ENCODE measurements around the gene FBXW8.

The FBXW8 gene, protein sequence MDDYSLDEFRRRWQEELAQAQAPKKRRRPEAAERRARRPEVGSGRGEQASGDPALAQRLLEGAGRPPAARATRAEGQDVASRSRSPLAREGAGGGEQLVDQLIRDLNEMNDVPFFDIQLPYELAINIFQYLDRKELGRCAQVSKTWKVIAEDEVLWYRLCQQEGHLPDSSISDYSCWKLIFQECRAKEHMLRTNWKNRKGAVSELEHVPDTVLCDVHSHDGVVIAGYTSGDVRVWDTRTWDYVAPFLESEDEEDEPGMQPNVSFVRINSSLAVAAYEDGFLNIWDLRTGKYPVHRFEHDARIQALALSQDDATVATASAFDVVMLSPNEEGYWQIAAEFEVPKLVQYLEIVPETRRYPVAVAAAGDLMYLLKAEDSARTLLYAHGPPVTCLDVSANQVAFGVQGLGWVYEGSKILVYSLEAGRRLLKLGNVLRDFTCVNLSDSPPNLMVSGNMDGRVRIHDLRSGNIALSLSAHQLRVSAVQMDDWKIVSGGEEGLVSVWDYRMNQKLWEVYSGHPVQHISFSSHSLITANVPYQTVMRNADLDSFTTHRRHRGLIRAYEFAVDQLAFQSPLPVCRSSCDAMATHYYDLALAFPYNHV

DNA sequence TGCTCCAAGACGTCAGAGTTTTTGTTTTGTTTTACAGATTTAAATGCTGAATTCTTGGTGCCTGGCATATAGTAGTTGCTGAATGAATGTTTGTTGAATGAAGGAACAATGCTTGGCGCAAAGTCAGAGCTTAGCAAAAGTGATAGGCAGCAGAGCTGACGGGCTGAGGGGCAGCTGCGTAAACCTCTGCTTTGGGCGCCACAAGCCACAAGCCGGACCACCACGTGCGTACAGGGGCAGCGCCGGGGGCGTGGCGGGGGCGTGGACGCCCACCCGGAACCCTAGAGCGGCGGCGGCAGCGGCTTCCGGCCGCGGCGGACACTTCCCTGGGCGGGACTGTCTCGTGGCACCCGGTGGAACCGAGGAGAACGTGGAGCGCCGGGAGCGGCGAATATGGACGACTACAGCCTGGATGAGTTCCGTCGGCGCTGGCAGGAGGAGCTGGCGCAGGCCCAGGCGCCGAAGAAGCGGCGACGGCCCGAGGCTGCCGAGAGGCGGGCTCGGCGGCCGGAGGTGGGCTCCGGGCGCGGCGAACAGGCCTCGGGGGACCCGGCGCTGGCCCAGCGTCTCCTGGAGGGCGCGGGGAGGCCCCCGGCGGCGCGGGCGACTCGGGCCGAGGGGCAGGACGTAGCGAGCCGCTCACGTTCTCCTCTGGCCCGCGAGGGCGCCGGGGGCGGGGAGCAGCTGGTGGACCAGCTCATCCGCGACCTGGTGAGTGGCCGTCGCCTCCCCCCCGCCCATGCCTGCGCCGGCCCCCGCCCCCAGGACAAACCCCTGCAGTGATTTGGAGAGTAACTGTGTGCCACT is at the start of gene FBXW8:
Gene FBXW8 (plus strand): TSS at position 306 of the 807 bp plus-strand sequence. CDS start 88 bp downstream, at position 394.
- peak; percentile 56 for DNase-seq (ENCODE audit: low read depth)

DNA sequence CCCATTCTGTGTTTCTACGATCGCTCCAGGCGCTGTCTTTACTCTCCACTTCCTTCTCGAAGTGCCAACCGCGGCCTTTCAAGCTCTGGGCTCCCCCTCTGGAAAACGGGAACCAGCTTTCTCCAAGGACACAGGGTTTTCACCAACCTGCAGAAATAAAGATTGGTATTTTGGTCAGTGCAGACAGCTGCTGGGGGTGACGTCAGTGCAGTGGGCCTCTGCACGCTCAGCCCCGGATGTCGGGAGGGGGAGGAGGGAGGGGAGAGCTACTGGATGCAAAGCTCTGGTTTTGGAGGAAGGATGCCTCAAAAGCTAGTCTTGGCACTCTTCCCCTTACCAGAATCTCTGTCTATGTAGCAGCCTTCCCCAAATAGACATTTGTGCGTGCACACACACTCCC is 49.4 kb upstream of the FBXW8 start:
- no peak for DNase-seq (ENCODE audit: low read depth)

DNA sequence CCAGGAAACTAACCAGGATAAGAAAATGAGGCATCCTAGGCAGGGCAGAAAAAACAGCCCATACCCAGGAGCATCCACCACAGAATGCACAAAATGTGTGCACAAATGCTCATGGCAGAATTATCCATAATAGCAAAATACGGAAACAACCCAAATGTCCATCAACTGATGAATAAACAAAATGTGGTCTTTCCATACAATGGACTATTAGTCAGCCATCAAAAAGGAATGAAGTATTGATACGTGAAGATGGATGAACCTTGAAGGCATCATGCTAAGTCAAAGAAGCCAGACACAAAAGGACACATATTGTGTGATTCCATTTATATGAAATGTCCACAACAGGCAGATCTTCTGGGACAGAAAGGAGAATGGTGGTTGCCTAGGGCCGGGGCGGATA is 48.6 kb upstream of the FBXW8 start:
- no peak for DNase-seq (ENCODE audit: low read depth)

DNA sequence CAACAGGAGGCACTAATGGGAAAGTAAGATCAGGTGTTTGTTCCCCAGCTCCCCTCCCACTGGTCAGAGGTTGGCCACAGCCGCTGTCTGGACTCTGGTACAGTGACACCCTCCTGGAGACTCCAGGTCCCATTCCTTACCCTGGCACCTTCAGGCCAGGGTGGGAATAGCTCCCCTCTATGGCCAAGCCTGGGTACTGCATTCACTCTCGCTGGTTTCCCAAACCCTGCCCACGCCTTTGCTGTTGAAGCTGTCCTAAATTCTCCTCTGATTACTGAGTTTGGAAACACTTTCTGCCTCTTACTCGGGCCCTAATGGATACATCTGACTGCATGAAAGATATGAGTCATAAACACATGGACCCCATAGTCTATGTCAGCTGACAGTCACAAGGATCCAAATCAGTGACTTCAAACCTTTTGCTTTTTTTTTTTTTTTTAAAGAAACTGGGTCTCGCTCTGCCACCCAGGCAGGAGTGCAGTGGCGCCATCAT is 47.4 kb upstream of the FBXW8 start:
- no peak for DNase-seq (ENCODE audit: low read depth)

DNA sequence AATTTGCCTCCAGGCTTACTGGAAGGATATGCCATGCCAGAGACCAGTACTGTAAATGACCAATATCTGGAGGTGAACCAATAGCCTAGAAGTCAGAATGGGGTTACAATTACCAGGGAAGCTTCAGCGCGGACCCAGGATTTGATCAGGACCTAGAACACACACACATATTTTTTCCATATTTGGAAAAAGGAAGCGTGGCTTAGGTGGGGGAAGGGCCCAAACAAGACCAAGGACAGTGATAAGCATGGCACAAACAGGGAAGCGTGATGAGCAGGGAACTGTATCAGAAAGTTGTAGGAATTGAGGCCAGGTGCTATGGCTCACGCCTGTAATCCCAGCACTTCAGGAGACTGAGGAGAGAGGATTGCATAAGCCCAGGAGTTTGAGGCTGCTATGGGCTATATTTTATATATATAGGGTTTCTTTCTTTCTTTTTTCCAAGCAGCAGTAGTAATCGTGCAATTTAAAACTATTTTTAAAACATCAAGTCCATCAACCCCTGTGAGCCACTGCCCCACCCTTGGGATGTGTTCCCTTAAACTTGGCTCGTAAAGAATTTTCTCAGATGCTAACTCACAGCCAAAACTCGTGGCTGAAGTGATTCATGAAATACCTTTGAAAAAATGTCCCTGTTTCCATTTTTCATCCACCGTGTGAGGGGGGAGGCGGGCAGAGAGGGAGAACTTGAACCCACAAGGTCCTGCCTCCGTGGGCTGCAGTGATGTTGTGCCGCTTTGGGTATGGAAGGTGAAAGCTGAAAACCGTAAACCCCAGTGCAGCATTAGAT is 46.2 kb upstream of the FBXW8 start:
- DNase-seq (ENCODE audit: low read depth) = no peak

DNA sequence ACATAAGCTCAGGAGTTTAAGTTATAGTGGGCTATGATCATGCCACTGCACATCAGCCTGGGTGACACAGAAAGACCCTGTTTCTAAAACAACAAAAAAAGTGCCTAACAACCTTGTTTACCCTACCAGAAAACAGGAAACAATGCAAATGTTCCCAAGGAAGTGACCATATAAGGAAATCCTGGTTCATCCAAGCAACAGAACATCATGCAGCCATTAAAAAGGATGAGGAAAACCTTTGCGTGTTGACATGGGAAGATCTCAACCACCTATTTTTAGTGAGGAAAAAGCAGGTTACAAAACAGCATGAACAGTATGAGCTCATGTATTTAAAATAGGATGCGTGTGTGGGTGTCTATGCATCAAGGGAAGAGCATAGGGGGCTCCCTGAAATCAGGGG is 43.2 kb upstream of the FBXW8 start:
- no peak for DNase-seq (ENCODE audit: low read depth)

DNA sequence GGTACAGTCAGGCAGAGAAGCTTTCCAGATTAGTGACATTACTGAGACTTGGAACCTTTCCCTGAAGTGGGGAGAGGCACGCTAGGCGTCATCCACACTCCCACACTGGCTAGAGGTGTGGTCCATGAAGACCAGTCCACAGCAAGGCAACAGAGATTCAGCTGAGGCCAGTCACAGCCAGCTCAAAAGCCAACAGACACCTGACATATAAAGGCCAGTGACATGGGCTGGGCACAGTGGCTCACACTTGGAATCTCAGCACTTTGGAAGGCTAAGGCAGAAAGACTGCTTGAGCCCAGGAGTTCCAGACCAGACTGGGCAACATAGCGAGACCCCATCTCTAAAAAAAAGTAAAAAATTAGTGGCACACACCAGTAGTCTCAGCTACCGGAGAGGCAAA is 40.4 kb upstream of the FBXW8 start:
- no peak for DNase-seq (ENCODE audit: low read depth)

DNA sequence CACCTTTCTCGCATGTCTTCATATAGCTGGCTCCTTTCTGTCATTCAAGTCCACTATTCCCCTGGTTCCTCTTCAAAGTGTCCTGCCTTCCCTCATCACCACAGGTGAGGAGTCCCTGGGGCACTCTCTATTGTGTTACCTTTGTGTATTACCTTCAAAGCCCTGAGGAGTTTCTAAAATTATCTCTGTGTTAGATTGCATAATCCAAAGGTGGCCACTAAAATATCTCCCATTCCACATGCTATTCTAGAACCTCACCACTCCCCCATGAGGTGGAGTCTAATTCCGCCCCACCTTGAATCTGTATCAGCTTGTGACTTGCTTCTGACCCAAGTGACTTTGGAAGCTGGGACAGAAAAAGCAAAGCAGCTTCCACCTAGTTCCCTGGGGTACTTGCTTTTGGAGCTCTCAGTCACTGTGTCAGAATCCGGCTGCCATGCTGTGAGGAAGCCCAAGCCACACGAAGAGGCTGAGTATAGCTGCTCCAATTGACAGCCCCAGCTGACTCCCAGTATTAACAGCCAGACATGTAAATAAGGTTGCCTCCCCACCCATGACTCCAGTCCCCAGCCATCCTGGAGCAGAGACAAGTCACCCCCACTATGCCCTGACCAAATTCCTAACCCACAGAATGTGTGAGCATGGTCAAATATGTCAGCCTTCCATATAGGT is 36.3 kb upstream of the FBXW8 start:
- no peak for DNase-seq (ENCODE audit: low read depth)

DNA sequence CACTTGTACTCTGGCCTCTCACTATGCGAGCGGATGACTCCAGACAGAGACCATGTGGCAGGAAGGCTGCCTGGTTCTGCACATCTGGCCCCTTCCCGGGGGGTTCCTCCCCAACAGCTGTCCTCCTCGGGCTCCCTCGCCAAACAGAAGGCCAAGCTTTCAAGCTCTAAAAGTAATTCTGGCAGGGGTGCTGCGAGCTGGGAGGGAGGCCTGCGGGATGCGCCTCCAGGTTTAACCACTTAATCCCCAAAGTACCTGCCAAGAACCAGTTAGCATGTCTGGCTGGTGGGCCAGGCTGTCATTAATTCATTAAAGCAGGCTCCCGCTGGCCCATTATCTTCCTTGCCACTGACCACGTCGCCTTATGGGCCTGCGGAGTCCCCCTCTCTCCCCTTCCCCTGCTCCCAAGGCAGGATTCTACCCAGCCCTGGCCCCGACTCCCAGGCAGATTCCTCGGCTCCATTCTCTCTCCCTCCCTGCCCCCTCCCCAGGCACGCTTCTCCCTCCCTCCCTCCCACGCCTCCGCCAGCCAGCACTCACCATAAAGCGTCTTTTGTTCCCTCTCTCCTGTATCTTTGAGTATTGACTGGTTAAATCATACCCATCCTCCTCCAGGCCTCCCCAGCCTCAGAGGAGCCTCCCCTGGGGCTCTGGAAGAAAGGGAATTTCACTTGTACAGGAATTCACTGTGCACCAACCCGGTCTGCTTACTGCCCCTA is 34.4 kb upstream of the FBXW8 start:
- DNase-seq (ENCODE audit: low read depth) = no peak

DNA sequence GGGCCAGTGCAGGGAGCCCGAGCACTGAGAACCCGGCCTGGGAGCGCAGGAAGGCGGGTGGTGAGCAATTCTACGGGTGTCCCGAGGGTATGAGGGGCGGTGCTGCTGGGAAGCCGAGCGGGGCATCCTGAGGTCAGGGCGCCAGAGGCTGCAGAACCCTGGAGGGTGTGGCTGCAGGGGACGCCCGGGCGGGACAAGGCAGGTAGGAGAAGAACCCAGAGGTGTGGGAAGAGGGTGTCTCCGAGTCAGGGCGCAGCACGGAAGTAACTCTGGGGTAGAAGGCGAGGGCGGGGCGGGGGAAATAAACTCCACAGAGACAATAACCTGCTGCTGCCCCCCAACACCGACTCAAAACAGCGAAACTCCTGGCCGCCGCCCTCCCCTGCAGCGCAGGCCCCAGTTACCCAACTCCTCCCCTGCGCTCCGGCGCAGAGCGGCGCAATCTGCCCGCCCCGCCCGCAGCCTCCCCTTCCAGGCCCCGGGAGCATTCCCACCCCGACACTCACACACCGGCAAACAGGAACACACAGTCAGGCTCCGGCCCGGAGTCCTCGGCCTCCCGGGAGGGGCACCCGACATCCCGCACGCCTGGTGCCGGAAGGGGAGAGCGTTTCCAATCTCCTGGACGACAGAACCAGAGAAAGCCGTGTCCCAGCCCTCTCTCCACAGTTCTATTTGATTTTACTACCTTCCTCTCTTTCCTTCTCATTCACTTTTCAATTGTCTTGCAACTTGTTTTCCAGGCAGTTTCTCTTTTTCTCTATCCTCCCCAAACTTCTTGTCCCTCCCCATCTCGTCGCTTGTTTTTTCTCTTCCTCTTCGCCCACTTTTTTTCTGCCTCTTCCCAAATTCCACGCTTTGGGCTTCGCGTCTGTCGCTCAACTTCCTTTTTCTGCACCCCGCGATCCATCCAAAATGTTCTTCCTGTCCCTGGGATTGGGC is 31.9 kb upstream of the FBXW8 start:
- no peak for DNase-seq (ENCODE audit: low read depth)

DNA sequence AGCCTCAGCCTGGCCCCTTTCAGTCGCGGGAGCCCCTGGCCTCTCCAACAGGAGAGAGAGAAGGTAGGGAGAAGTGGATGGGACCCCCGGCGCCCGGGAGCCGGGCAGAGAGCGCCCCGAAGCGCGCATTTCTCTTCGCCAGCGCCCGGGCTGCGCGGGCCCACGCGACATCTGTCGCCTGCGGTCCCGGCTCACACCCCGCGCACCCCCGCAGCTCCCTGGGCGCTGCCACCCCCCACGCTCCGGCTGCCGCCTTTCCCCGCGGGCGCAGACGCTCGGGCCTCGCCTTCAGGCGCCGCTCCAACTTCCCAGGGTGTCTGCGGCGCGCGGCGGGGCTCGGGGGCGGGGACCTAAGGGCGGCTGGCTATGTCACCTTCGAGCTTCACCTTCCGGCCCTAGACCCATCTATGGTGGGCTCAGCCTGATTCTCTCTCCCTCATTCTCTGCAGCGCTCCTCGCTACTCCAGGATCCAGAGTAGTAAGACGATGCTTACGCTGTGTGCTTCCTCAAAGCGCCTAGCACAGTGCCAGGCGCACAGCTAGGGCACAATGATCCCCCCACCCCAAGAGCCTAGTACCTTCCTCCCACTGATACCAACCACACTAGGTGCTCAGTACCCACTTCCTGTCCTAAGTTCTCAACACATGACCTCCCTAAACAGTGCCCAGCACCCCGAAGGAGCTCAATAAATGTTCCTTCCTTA is 31.1 kb upstream of the FBXW8 start:
- no peak for DNase-seq (ENCODE audit: low read depth)

DNA sequence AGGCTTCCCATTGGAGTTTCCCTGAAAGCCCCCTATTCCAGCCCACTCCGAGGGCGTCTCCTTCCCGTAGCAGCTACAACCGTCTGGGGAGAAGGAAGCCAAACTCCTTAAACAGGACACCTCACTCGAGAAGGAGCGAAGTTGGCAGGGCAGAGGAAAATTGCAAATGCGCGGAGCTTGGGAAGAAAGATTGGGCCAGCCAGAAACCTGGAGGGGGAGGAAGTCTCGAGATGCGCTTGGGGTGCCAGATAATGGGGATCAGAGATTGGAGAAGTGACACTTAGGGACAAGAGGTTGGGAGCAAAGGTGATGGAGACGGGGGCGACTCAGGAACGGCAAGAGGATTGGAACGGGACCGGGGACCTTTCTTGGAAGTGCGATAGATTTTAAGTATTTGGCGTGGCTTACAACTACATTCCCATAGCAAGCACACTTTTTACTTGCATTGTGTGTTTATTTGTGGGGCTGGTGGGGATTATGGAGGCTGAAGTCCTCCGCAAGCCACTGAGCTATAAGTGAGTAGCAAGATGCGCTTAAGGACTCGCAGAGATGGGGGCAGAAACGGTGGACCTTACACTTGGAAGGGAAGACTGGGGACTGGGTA is 30.4 kb upstream of the FBXW8 start:
- DNase-seq (ENCODE audit: low read depth) = no peak

DNA sequence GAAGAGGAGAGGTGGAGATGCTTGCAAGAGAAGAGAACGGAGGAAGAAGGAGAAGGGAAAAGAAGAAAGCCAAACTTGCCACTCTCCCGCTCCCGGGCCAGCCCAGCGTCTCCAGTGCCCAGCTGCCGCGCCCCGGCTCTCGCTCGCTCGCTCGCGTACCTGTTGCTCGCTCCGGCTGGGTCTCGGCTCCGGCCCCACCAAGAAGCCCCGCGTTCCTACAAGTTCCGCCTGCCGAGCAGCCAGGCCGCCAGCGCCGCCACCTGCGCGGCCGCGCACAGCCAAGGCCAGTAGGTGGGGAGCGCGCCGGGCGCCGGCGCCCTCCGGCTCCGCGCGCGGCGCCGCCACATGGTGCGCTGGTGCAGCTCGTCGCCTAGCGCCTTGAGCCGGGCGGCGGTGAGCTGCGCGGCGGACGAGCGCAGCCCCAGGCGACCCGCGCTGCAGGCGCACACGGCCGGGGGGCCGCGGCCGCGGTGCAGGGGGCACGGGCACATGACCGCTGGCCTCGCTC is 29.9 kb upstream of the FBXW8 start:
- no peak for DNase-seq (ENCODE audit: low read depth)

DNA sequence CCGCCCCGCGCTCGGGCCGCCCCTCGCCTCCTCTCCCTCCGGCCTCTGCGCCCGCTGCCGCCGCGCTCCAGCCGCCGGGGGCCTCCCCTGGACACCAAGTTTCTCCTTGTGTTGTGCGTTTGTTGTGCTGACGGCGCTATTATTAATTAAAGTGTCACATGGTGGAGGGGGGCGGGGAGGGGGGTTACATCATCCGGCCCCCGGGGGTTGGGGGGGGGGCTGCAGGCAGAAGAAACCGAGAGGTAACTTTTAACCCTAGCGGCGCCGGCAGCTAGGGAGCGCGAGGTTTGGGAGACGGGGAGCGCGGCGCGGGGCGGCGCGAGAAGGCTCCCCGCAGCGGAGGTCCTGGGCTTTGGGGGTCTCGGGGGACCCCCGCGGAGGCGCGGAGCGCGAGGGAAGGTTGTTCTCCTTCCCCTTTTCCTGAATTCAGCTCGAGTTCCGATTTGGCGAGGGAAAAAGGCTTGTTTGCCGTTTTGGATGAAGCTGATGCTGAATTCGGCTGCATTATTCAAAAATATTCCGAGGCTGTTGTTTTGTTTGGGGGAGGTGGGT is 29.3 kb upstream of the FBXW8 start, which contains the start of gene HRK:
Gene HRK (minus strand): TSS at position 117 of the 552 bp plus-strand sequence. CDS start 134 bp downstream, outside the sequence.
- no peak for DNase-seq (ENCODE audit: low read depth)

DNA sequence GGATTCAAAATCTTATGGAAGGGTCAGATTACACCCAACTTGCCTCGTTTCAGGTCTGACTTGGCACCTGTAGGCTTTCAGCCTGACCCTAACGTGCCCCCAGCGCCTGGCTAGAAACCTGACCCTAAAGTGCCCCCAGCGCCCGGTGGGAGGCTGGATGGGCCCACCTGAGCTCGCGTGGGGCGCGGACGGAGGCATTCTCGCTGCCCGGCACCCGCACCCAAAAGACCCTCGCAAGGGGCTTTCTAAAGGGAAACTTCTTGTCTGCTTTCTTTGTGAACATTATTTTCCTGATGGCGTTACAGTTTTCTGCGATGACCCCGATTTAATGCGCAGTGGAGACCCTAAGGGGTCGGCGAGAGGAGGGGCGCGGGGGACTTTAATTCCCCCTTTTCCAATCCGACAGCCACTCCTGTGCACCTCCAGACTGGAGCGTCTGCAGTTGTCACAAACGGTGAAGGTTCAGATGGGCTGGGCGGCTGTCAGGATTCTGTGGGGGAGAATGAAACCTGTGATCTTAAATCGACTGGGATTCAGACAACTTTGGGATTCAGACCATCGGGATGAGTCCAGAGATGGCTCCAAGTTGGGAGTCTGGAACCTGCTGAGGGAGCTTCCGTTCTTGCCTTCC is 28.8 kb upstream of the FBXW8 start:
- no peak for DNase-seq (ENCODE audit: low read depth)

DNA sequence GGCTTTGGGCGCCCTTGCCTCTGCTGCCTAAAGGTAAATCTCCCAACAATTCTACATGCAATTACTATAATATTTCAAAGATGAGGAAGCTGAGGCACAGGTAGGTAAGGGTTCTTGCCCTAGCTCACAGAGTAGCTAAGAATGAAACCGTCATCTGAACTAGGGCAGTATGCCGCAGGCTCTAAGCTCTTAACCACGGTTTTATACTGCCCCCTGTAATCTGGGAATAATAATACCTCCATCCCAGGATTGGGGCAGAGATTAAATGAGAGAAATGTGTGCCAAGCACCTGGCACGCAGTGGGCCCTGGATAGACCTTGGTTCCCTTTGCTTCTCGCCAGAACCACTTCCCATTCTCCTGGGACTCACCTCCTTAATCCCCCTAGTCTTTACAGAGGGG is 28.0 kb upstream of the FBXW8 start:
- DNase-seq (ENCODE audit: low read depth) = no peak

DNA sequence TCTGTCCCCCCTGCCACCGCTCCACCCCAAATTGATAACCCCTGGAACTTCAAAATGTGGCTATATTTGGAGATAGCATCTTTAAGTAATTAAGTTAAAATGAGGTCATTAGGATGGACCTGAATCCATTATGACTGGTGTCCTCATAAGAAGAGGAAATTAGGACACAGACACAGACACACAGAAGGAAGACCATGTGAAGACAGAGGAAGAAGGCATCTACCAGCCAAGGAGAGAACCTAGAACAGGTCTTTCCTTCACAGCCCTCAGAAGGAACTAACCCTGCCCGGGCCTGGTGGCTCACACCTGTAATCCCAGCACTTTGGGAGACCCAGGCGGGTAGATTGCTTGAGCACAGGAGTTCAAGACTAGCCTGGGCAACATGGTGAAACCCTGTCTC is 25.9 kb upstream of the FBXW8 start:
- DNase-seq (ENCODE audit: low read depth) = no peak
